HepG2 (cell line): ENCODE measurements around the gene PRDM15. TPM values are rescaled to one million over a fixed set of nuclear protein-coding genes. Genes with fewer than 3 reads are reported as not detected.

Experiments
- ATAC-seq: fragments of 200-7000 bp; cut with Tn5 transposase; 3 replicates; pipeline ENCODE4 v1.9.1; 2020; ENCODE audit warnings: mild to moderate bottlenecking, moderate library complexity
- BruUV-seq: library from RNA; stranded (reverse); fragments of 400-500 nt; replicated peaks from 2 replicates; lab custom pipeline; 2021; lab: Mats Ljungman, UMichigan
- CTCF ChIA-PET: fragments of 300-600 bp; formaldehyde crosslinking; extraction: SDS; loops from one replicate; lab custom pipeline; 2021; ENCODE audit warnings: low total read pairs, inconsistent platforms, low intra/inter-chr PET ratio; lab: Yijun Ruan, JAX
- POLR2A ChIA-PET: fragments of 350-600 bp; sonication (Branson Sonifier 250); formaldehyde crosslinking; loops from one replicate; lab custom pipeline; 2020; ENCODE audit warnings: antibody characterized with exemption, inconsistent platforms; lab: Yijun Ruan, JAX
- DNase-seq: peaks from one replicate; pipeline ENCODE4 v3.0.0-alpha.2; 2015; ENCODE audit warnings: low spot score
- FAIRE-seq: peaks from 3 replicates; lab custom pipeline; 2011; peaks lifted over from hg19 to GRCh38; lab: Jason Lieb, UNC
- H2AFZ ChIP-seq: one replicate; pipeline ENCODE4 v1.6.1; 2011; ENCODE audit warnings: low read length, inconsistent platforms
- H3K27ac ChIP-seq: fragments of 300-600 bp; 3 replicates; pipeline ENCODE4 v1.8.0; 2011; ENCODE audit warnings: mixed run types, mild to moderate bottlenecking, mixed read lengths, low read length, inconsistent platforms; ENCODE audit not compliant: insufficient read depth; ENCODE audit errors: extremely low read length
- H3K27me3 ChIP-seq, 2 experiments: fragments of 200-600 bp in 1 of 2; 2 replicates in 1 of 2; 3 replicates in 1 of 2; pipeline versions ENCODE4 v1.6.0 to v1.8.0; 2011; ENCODE audit warnings: low read length in 2 of 2, mild to moderate bottlenecking in 2 of 2, moderate library complexity in 2 of 2, inconsistent platforms in 1 of 2; ENCODE audit not compliant: insufficient read depth in 2 of 2, control insufficient read depth in 1 of 2
- H3K36me3 ChIP-seq, 2 experiments: fragments of 200-600 bp in 1 of 2; replicated peaks in 1 of 2; 2 replicates in 1 of 2; 3 replicates in 1 of 2; pipeline versions ENCODE4 v1.5.1 to v1.8.0; 2011; ENCODE audit warnings: low read length in 2 of 2, inconsistent platforms in 1 of 2; ENCODE audit not compliant: insufficient read depth in 2 of 2, control insufficient read depth in 1 of 2
- H3K4me1 ChIP-seq: 2 replicates; pipeline ENCODE4 v1.5.1; 2012; ENCODE audit warnings: low read length, inconsistent platforms; ENCODE audit not compliant: insufficient read depth
- H3K4me2 ChIP-seq: 2 replicates; pipeline ENCODE4 v1.6.0; 2011; ENCODE audit warnings: low read depth, low read length, inconsistent platforms
- H3K4me3 ChIP-seq, 3 experiments: fragments of 200-600 bp in 1 of 3; sonication (generic), shearing (Covaris generic) in 1 of 3; replicated peaks in 1 of 3; 2 replicates each; pipeline ENCODE4 v1.5.1; 2011 to 2016; ENCODE audit warnings: low read length in 3 of 3, inconsistent platforms in 2 of 3, low read depth in 2 of 3, mild to moderate bottlenecking in 2 of 3, control low read depth in 1 of 3, mixed read lengths in 1 of 3; ENCODE audit not compliant: insufficient read depth in 1 of 3
- H3K79me2 ChIP-seq: one replicate; pipeline ENCODE4 v1.6.1; 2011; ENCODE audit warnings: low read length, inconsistent platforms; ENCODE audit not compliant: insufficient read depth
- H3K9ac ChIP-seq: 2 replicates; pipeline ENCODE4 v1.6.0; 2011; ENCODE audit warnings: mild to moderate bottlenecking, low read depth, low read length, inconsistent platforms; ENCODE audit not compliant: insufficient read depth
- H3K9me3 ChIP-seq: 2 replicates; pipeline ENCODE4 v1.5.1; 2012; ENCODE audit warnings: mild to moderate bottlenecking, low read length
- H4K20me1 ChIP-seq: 2 replicates; pipeline ENCODE4 v1.6.0; 2011; ENCODE audit warnings: inconsistent platforms, mild to moderate bottlenecking, low read length, moderate library complexity; ENCODE audit not compliant: insufficient read depth
- ESRRA ChIP-seq: sonication (generic); formaldehyde crosslinking; IDR thresholded peaks from 2 replicates; pipeline ENCODE4 v1.5.1; 2020; ENCODE audit warnings: mild to moderate bottlenecking, low read depth, missing genetic modification reagents
- KDM3A ChIP-seq: IDR thresholded peaks from 2 replicates; pipeline ENCODE4 v1.6.1; 2018; ENCODE audit warnings: low read depth, missing compliant biosample characterization
- NFIC ChIP-seq: IDR thresholded peaks from 2 replicates; pipeline ENCODE4 v1.6.1; 2012; ENCODE audit warnings: mild to moderate bottlenecking, low read length, inconsistent platforms
- ZNF138 ChIP-seq: sonication (generic); formaldehyde crosslinking; IDR thresholded peaks from 2 replicates; pipeline ENCODE4 v1.5.0; 2020; ENCODE audit warnings: mild to moderate bottlenecking, low read depth, missing genetic modification reagents
- ZNF350 ChIP-seq: sonication (generic); formaldehyde crosslinking; IDR thresholded peaks from 2 replicates; pipeline ENCODE4 v1.4.0; 2020; ENCODE audit warnings: mild to moderate bottlenecking, low read depth, missing genetic modification reagents, borderline replicate concordance
- ZNF790 ChIP-seq: sonication (generic); formaldehyde crosslinking; IDR thresholded peaks from 2 replicates; pipeline ENCODE4 v1.8.0; 2022; ENCODE audit warnings: missing genetic modification reagents, mild to moderate bottlenecking, borderline replicate concordance
- WGBS: methylation state at CpG from one replicate; pipeline ENCODE4 v1.1.6; 2017; ENCODE audit warnings: low lambda C conversion rate; 5-methylcytosine and 5-hydroxymethylcytosine counted together
- in situ Hi-C: cut with HindIII; loops from 2 replicates; pipeline ENCODE4 v1.10.0; 2017; ENCODE audit warnings: low pct_unique_long_range_greater_than_20kb; ENCODE audit not compliant: extremely low pct_ligation_motif_present
- intact Hi-C: fragments of 100-400 bp; cut with micrococcal nuclease; formaldehyde crosslinking; loops from one replicate; pipeline ENCODE4 v1.10.0; 2022; ENCODE audit not compliant: unreplicated experiment
- polyA plus RNA-seq, 8 experiments: library from polyadenylated mRNA; depleted of rRNA in 3 of 8; stranded (reverse) in 7 of 8; unstranded in 1 of 8; fragments of >200 nt; fragmentation: Illumina TruSeq in 4 of 8; extraction: Trizol in 4 of 8; gene quantifications; 2 replicates each; pipeline versions ENCODE4 v1.2.1 to v1.2.3, GENCODE V29; 2011 to 2016; ENCODE audit warnings: low read depth in 4 of 8, missing spikeins in 1 of 8, mixed read lengths in 1 of 8; ENCODE audit not compliant: insufficient read depth in 1 of 8
- total RNA-seq, 5 experiments: library from RNA; depleted of rRNA; stranded (reverse); fragments of >200 nt; fragmentation: Illumina TruSeq; extraction: Trizol; gene quantifications; 2 replicates each; pipeline ENCODE4 v1.2.3, GENCODE V29; 2016; ENCODE audit warnings: low read depth in 1 of 5

The PRDM15 gene
- total and polyA plus RNA-seq, 2 of the 13 experiments (the other 11 are each of a cell fraction or from before 2014, with no cell fraction given) = 4.0 to 6.9 TPM

DNA sequence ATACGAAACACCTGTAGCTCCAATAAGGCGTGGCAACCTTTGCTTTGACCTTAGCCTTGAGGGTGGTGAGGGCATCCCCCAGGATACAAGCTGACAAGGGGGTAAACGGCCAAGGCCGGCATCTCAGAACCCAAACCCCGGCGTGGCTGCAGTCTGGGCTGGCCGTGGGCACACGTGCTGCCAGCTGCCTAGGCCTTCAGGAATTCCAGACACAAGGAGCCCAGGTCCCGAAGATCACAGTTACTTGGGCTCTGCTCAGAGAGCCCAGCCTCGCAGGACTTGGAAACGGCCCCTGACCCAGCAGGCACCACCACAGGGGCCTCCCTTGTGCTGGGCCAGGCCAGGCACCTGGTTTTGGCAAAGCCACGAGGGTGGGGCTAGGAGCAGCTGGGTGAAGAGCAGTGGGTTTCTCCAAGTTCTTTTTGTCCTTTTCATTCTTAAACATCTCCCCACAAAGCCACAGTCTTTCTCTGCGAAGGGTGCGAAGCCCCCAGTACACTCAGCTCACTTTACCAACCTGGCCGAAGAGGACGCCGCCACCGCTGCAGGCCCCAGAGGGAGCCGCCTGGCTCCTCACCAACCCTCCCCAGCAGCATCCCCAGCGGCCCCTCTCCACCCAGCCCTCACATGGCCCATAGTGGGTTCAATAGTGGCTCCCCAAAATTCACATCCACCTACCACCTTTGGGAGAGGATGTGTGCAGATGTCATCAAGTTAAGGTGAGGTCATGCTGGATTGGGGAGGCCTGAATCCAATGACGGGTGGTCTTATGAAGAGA lies 26.8 kb downstream of the PRDM15 start:
- H3K27me3 ChIP-seq = no peaks in the 10 kb centered on the region
- BruUV-seq = no TSS peak
- no peaks in the 10 kb centered on the region for H3K4me1 ChIP-seq
- ATAC-seq (no peak), DNase-seq (no peak), FAIRE-seq (no peak)
- H3K4me3 ChIP-seq = no peak overlapping the region
- no peak overlapping the region for H3K9ac ChIP-seq
- intact Hi-C loops = no loop called here
- no peak overlapping the region for H3K4me2 ChIP-seq
- H3K27ac ChIP-seq = no peak overlapping the region
- H2AFZ ChIP-seq = no peak overlapping the region
- H4K20me1 ChIP-seq = no peaks in the 10 kb centered on the region
- TF ChIP-seq ZNF350 (CRISPR knock-in tag) (no peak), ESRRA (no peak), KDM3A (no peak), NFIC (no peak)
- WGBS = 97% methylated on average over 17 of the region's 21 CpGs
- H3K79me2 ChIP-seq = no peaks in the 10 kb centered on the region
- ChIA-PET CTCF (no interaction called here), POLR2A (no interaction called here)
- peaks cover 7 to 38% of the 10 kb centered on the region in 2 experiments; a peak in 4 of 5 replicates for H3K36me3 ChIP-seq
- in situ Hi-C loops = no loop called here
- H3K9me3 ChIP-seq = no peaks in the 10 kb centered on the region

DNA sequence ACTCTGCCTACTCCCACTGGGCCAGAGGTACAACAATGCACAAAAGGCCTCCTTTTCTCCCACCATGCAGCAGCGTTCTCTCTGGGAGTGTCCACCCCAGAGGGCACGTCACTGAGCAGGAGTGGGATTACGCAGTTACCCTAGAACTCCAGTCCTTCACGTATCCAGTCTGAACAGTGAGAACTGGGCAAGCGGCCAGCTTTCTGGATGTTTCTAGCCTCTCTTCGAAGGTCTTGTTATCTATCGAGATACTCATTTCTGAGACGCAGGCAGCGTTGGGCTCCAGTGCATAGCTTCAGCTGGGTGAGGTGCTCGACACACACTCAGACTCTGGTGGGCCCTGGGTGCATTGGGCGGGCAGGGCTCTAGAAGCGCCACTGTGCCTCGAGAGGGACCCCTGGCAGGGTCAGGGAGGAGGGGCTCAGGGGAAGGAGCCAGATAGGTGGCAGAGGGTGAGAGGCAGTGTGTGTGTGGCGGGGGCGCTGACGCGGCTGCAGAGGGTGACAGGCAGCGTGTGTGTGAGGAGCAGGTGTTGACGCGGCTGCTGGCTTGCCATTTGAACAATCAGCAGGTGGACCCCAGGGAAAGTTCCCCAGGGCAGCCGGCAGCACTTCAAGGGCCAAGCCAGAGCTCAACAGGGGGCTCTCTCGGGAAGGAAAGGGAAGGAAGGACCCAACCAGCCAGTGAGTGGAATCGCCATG lies 27.9 kb downstream of the PRDM15 start:
- ChIA-PET CTCF (no interaction called here), POLR2A (no interaction called here)
- DNase-seq (no peak), FAIRE-seq (no peak), ATAC-seq (no peak)
- no peaks in the 10 kb centered on the region for H4K20me1 ChIP-seq
- H3K79me2 ChIP-seq = no peaks in the 10 kb centered on the region
- no peaks in the 10 kb centered on the region for H3K27me3 ChIP-seq
- intact Hi-C loops = no loop called here
- no peak overlapping the region for H3K4me3 ChIP-seq
- H3K9ac ChIP-seq = no peak overlapping the region
- no peaks in the 10 kb centered on the region for H3K4me1 ChIP-seq
- in situ Hi-C loops = no loop called here
- TF ChIP-seq ZNF790 (CRISPR knock-in tag) (no peak), ZNF138 (CRISPR knock-in tag) (no peak)
- peaks cover 6 to 28% of the 10 kb centered on the region in 2 experiments; a peak in 4 of 5 replicates for H3K36me3 ChIP-seq
- WGBS = 94% methylated on average over 23 of the region's 23 CpGs
- H3K9me3 ChIP-seq = no peaks in the 10 kb centered on the region
- no peak overlapping the region for H3K27ac ChIP-seq
- no peak overlapping the region for H3K4me2 ChIP-seq
- no TSS peak for BruUV-seq
- no peak overlapping the region for H2AFZ ChIP-seq
